Activated T-helper 17 cell treated with anti-CD3 and anti-CD28 coated beads, Interleukin-2, amount 50 U/mL, for 72 hours (primary cell): ENCODE results near the gene SNX30. TPM values are rescaled to one million over a fixed set of nuclear protein-coding genes. Genes with fewer than 3 reads are reported as not detected.

ENCODE experiments used
- ATAC-seq: fragments of 150-1000 bp; cut with Tn5 transposase; replicated peaks from 2 replicates; pipeline ENCODE4 v1.10.0; 2021; ENCODE audit warnings: mild to moderate bottlenecking, moderate library complexity
- H3K27ac Mint-ChIP-seq: one replicate; pipeline ENCODE4 v1.8.0; 2022; ENCODE audit warnings: mixed read lengths
- H3K27me3 Mint-ChIP-seq: one replicate; pipeline ENCODE4 v1.8.0; 2022; ENCODE audit warnings: mixed read lengths
- H3K36me3 Mint-ChIP-seq: one replicate; pipeline ENCODE4 v1.8.0; 2022; ENCODE audit warnings: low read depth, mild to moderate bottlenecking, mixed read lengths
- H3K4me1 Mint-ChIP-seq: one replicate; pipeline ENCODE4 v1.8.0; 2022; ENCODE audit warnings: mixed read lengths
- H3K4me3 Mint-ChIP-seq: one replicate; pipeline ENCODE4 v1.8.0; 2022; ENCODE audit warnings: mild to moderate bottlenecking, mixed read lengths
- H3K9me3 Mint-ChIP-seq: one replicate; pipeline ENCODE4 v1.8.0; 2022; ENCODE audit warnings: mixed read lengths
- total RNA-seq, 2 donors: library from RNA; stranded (reverse); gene quantifications; one replicate each; pipeline ENCODE4 v1.2.3, GENCODE V29; 2022

Gene SNX30
- total RNA-seq, 2 donors from 2014 or later: 3.5 to 7.2 TPM

DNA sequence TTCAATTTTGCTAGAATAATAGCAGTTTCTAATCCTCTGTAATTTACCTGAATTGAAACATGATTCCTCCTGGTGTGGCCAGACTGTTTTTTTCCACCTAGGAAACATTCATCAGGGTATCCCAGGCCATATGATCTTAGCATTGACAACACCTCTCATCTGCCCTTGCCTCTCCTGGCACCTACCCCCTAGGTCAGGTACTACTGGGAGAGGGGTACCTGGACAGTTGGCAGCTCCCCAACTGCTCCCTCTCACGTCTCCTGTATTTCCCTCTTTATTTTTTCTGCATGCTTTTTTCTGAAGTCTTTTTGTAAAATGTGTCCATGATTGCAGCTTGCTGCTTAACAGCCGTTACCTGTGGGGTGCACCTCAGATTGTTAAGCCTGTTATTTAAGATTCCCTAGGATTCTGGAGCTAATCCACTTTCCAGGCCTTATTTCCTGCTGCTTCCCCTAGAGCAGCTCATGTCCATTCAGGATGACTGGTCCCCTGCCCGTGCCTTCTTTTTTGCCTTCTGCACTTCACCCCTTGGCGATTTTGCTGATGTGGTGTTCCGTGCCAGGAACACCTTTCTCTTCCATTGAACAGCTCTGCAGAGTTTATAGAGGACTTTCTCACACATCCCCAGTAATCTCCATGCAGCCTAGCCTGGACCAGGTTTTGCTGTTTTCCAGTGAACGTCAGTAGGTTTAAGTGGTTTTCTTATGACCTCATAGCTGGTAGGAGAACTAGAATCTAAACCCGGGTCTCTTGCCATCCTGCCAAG is 33.6 kb downstream of the SNX30 start:
- Mint-ChIP-seq H3K27ac (no peak overlapping the region), H3K4me3 (no peak overlapping the region), H3K9me3 (no peaks in the 10 kb centered on the region), H3K36me3 (no peaks in the 10 kb centered on the region), H3K4me1 (peaks cover 24% of the 10 kb centered on the region), H3K27me3 (no peaks in the 10 kb centered on the region)
- ATAC-seq: no peak

DNA sequence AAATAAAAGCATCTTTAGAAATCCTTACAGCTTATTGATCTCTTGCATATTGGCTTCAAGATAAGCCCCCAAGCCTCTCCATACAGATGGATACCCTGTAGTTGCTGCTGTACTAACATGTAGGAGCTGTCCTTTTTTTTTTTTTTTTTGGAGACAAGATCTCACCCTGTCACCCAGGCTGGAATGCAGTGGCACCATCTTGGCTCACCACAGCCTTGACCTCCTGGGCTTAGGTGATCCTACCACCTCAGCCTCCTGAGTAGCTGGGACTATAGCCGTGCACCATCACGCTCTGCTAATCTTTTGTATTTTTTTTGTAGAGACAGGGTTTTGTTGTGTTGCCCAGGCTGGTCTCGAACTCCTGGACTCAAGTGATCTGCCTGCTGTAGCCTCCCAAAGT is 35.4 kb downstream of the SNX30 start:
- Mint-ChIP-seq H3K27me3 (no peaks in the 10 kb centered on the region), H3K9me3 (no peaks in the 10 kb centered on the region), H3K4me3 (no peak overlapping the region), H3K4me1 (peaks cover 24% of the 10 kb centered on the region), H3K36me3 (no peaks in the 10 kb centered on the region), H3K27ac (peak overlapping the region; percentile 2)
- no peak for ATAC-seq

DNA sequence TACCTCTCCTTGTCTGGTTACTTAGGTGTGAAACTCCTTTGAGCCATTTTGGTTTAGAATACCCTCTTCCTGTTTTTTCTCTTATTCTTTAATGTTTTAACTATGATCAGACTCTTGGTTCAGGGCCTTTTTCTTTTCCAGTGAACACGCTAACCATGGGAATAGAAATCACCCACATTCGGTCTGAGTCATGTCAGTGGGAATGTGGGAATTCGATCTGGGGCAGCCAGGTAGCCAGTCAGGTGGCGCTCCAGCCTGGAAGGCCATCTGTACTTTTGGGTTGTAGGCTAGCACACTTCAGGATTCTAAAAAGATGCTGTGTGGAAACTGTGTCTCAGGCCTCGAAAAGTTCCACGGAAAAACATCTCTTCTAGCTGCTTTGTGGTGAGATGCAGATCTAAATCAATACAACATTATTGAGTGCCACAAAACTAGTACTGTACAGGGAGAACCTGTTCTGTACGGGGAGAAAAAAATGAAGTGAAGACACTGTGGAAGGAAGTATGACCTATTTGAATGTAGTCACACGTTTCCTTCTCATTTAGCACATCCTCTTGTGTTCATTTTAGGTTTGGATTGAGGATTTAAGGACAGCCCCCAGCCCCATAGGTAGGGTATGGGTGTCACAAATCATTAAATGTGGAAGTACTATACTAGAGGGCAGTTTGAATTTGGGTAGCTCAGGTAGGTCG is 36.4 kb downstream of the SNX30 start:
- Mint-ChIP-seq H3K4me1 (peaks cover 24% of the 10 kb centered on the region), H3K36me3 (no peaks in the 10 kb centered on the region), H3K4me3 (no peak overlapping the region), H3K27me3 (no peaks in the 10 kb centered on the region), H3K27ac (peak overlapping the region; percentile 2), H3K9me3 (no peaks in the 10 kb centered on the region)
- no peak for ATAC-seq

DNA sequence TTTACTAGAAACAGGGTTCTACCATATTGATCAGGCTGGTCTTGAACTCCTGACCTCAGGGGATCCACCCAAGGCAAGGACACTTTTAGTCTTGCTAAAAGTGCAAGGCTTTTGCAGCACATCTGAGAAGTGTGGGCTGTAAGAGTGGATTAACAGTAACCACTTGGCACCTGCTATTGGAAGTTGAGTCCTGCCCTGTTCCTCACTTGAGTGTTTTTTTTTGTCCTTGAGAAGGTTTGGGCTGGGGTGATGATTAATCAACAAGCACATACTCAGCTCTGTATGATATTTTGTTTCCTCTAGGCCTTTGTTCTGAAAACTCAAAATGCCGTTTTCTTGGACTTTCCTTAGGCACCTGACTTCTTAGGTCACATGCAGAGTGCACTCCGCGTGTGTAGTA is 37.4 kb downstream of the SNX30 start:
- ATAC-seq: no peak
- no peaks in the 10 kb centered on the region for H3K36me3 Mint-ChIP-seq
- H3K4me1 Mint-ChIP-seq: peaks cover 20% of the 10 kb centered on the region
- H3K4me3 Mint-ChIP-seq: no peak overlapping the region
- H3K27ac Mint-ChIP-seq: no peak overlapping the region
- H3K9me3 Mint-ChIP-seq: no peaks in the 10 kb centered on the region
- H3K27me3 Mint-ChIP-seq: no peaks in the 10 kb centered on the region

DNA sequence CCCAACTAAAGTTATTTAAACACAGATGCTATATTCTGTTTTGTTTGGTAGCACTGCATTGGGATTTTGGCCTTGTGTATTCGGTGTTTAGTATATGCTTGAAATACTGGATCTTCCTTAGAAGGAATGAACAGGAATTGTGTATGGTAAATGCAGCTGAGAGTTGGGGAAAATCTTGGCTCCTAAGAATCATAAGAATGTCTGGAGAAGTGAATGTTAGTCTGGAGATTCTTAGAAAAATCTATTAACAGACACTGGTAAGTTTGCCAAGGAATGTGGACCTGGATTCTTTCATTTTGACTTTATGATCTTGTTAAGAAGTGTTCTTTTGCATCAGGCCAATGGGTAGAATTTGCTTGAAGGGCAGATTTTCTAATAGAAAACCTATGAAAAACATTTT is 38.9 kb downstream of the SNX30 start:
- Mint-ChIP-seq H3K36me3 (no peaks in the 10 kb centered on the region), H3K27me3 (no peaks in the 10 kb centered on the region), H3K9me3 (no peaks in the 10 kb centered on the region), H3K4me1 (peaks cover 17% of the 10 kb centered on the region), H3K27ac (no peak overlapping the region), H3K4me3 (no peak overlapping the region)
- no peak for ATAC-seq

DNA sequence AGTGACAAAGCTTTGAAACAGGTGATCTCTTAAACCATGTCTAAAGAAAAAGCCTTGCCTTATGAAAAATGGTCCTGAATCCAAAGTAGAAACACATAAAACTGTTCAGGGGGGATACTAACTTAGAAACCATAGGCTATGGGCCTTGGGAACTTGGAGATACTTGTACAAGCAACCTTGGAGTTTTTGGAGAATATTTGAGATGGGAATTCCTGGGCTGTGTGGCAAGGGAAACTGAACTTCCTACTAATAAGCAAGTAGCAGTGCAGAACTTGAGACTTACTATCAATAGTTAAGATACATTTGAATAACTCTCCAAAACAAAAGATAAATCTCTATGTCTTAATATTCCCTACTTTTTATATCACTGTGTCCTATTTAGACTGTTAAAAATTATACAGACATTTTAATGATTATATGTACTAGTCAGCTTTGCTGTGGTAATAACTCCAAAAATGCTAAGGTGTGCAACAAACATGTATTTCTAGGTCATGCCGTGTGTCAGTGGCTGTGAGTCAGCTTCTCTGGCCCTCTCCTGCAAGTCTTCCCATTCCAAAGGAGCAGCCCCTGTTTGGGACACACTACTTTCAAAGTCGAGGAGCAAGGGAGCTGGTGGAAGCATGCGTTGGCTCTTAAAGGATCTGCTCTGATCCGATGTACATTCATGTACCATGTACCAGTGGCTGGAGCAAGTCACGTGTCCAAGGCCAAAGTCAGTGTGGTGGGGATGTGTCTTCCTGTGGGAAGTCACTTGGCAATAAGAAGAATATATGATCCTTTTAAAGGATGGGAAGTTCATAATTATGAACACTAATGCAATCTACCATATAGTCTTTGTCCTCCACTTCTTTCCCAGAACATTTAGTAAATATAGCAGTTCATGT is 39.6 kb downstream of the SNX30 start:
- Mint-ChIP-seq H3K4me3 (no peak overlapping the region), H3K9me3 (no peaks in the 10 kb centered on the region), H3K36me3 (no peaks in the 10 kb centered on the region), H3K27ac (no peak overlapping the region), H3K4me1 (peaks cover 17% of the 10 kb centered on the region), H3K27me3 (no peaks in the 10 kb centered on the region)
- no peak for ATAC-seq

DNA sequence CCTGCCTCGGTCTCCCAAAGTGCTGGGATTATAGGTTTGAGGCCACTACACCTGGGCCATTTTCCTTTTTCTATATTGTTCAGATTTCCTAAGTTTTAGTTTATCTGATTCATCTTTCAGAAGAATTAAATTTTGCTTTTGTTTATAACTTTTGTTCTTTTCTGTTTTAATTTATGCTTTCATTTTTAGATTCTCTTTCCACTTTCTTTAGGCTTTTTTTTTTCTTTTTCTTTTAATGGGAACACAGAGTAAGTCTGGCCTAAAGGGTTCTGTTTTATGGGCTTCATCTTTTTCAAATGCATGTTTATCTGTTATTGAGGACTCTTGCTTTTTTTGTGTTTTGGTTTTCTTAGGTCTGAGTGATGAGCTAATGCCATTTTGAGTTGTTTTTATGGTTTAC is 42.1 kb downstream of the SNX30 start:
- H3K9me3 Mint-ChIP-seq: no peaks in the 10 kb centered on the region
- no peaks in the 10 kb centered on the region for H3K36me3 Mint-ChIP-seq
- H3K27ac Mint-ChIP-seq: peak overlapping the region; percentile 25
- H3K4me3 Mint-ChIP-seq: no peak overlapping the region
- H3K27me3 Mint-ChIP-seq: no peaks in the 10 kb centered on the region
- ATAC-seq: no peak
- H3K4me1 Mint-ChIP-seq: peaks cover 4% of the 10 kb centered on the region

DNA sequence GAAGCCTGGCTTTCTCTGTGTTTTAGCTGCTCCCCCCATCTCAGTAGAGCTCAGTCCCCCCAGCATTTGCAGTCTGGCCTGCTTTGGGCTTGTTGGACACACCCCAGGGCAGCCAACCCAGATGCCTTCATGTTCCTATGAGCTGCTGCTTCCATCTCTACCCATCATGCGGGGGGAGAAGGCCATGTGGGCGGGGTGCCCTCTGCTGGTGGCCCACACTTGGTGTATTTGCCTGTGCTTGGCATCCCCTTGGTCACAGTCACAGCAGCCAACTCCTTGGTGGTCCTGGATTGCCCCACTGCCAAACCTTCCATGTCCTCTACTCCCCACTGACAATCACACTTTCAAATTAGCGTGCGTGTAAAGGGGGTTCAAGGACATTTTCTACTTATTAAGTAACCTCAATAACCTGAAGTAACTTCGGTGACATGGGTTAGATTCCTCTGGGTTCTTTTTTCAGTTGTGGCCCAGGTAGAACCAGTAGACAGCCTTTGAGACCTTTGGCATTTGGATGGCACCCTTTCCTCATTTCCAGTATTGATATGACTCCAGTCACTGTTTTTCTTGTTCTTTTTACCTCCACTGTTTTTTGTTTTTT is 42.8 kb downstream of the SNX30 start:
- H3K36me3 Mint-ChIP-seq: no peaks in the 10 kb centered on the region
- H3K4me3 Mint-ChIP-seq: no peak overlapping the region
- H3K9me3 Mint-ChIP-seq: no peaks in the 10 kb centered on the region
- H3K27me3 Mint-ChIP-seq: no peaks in the 10 kb centered on the region
- ATAC-seq: peak; percentile 96
- peaks cover 4% of the 10 kb centered on the region for H3K4me1 Mint-ChIP-seq
- H3K27ac Mint-ChIP-seq: peak overlapping the region; percentile 25

DNA sequence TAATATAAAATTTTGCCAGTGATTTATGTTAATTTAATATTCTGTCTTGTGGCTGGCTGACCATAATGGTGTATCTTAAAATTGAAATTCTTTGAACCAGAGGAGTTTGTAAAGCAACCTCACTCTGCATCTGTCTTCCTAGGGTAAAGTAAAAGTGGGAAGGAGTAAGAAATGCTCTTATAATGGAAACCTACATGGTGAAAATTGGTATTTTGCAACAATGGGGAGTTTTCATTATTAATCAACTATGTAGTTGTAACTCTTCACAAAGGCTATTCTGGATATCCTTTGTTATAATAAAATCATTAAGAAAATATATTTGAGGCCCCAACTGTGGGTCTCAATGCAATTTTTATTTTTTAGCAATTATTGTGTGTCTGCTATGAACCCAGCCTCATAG is 44.2 kb downstream of the SNX30 start:
- H3K9me3 Mint-ChIP-seq: no peaks in the 10 kb centered on the region
- ATAC-seq: no peak
- no peak overlapping the region for H3K4me3 Mint-ChIP-seq
- no peaks in the 10 kb centered on the region for H3K36me3 Mint-ChIP-seq
- H3K27me3 Mint-ChIP-seq: no peaks in the 10 kb centered on the region
- H3K4me1 Mint-ChIP-seq: peaks cover 4% of the 10 kb centered on the region
- H3K27ac Mint-ChIP-seq: no peak overlapping the region

DNA sequence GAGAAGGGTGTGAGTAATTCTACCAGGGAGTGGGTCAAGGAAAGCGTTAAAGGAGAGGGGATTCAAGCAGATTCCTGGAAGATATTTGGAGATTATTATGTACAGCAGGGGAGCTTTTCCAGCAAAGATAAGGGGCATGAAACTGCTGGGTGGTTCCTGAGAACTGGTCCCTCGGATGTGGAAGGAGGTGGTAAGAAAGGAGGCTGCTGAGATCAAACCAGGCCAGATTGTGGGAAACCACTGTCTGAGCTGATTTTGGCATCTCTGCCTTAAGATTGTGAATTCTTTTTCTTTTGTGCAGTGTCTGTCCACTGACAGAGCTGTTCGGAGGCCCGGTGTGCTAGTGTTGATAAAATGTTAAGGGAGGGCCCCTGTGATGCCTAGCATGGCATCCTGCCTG is 45.4 kb downstream of the SNX30 start:
- no peaks in the 10 kb centered on the region for H3K9me3 Mint-ChIP-seq
- H3K27me3 Mint-ChIP-seq: no peaks in the 10 kb centered on the region
- peaks cover 4% of the 10 kb centered on the region for H3K4me1 Mint-ChIP-seq
- ATAC-seq: no peak
- H3K4me3 Mint-ChIP-seq: no peak overlapping the region
- H3K27ac Mint-ChIP-seq: peak overlapping the region; percentile 38
- H3K36me3 Mint-ChIP-seq: no peaks in the 10 kb centered on the region

DNA sequence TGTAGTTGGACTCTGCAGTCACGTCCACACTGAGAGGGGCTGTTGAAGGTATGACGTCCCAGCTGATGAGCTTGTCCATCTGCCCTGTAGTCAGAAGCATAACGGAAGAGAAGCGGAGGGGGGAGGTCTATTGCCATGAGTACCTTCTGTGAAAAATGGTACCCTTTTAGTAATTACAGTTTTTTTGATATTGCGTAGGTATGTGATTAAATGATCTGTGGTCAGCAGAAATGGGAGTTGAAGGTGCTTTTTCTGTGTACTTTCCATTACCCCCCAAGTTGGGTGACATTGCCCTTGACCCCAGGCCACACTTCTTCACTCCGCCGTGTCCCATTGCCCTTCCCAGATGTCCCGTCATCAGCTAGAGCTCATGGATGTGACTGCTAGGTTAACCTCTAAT is 45.9 kb downstream of the SNX30 start:
- Mint-ChIP-seq H3K27me3 (no peaks in the 10 kb centered on the region), H3K36me3 (no peaks in the 10 kb centered on the region), H3K27ac (no peak overlapping the region), H3K4me1 (peaks cover 4% of the 10 kb centered on the region), H3K9me3 (no peaks in the 10 kb centered on the region), H3K4me3 (no peak overlapping the region)
- no peak for ATAC-seq

DNA sequence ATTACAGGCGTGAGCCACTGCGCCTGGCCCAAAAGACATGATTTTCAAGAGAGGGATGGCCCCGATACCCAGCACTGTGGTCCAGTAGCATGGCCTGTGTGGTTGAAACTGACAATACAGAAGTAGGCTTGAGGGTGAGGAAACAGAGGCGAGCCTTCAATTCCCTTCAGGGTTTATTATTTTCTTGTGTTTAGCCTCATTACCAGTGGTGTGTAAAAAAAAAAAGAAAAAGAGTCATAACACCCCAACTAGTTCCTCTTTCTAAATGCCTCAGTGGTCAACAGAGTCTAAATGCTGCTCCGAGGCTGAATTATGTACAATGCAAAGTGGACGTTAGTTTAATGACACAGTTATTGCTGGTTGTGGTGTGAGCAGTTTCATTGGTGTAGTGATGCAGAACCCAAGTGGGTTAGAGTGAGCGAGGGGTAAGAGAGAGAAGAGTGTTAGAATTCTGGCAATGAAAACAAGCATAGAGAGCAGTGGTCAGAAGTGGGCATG is 58.8 kb downstream of the SNX30 start:
- no peak for ATAC-seq
- Mint-ChIP-seq H3K9me3 (no peaks in the 10 kb centered on the region), H3K27ac (no peak overlapping the region), H3K4me3 (no peak overlapping the region), H3K4me1 (no peaks in the 10 kb centered on the region), H3K27me3 (no peaks in the 10 kb centered on the region), H3K36me3 (peaks cover 18% of the 10 kb centered on the region)

DNA sequence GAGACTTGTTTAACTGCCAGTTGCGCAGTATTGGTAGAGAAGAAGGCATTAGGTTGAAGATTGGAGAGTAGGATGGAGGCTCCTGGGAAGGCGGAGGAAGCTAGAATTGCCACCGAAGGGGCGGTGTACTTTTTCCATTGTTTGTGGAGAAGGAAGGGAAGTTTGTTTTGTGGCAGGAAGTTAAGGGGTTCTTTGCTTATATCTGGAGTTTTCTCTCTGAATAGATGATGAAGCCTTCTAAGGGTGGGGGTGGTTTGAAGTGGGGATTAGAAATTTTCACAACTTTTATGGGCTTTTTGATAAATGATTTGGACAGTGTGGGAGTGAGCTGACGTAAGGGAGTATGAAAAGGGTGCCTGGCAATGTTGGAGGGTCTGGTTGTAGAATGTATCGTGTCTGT is 59.3 kb downstream of the SNX30 start:
- Mint-ChIP-seq H3K9me3 (no peaks in the 10 kb centered on the region), H3K4me1 (no peaks in the 10 kb centered on the region), H3K27ac (no peak overlapping the region), H3K27me3 (no peaks in the 10 kb centered on the region), H3K4me3 (no peak overlapping the region), H3K36me3 (peaks cover 18% of the 10 kb centered on the region)
- no peak for ATAC-seq
